IMR-90 (cell line): Measurements from ENCODE around the gene MYBL2. TPM values are rescaled to one million over a fixed set of nuclear protein-coding genes. Genes with fewer than 3 reads are reported as not detected.

Experiments used
- ATAC-seq: fragments of 200-7000 bp; cut with Tn5 transposase; 2 replicates; pipeline ENCODE4 v1.9.1; 2020; ENCODE audit warnings: low read depth, mild to moderate bottlenecking, moderate library complexity
- BruUV-seq: library from RNA; stranded (reverse); fragments of 400-500 nt; replicated peaks from 2 replicates; lab custom pipeline; 2021; lab: Mats Ljungman, UMichigan
- CTCF ChIA-PET: fragments of 300-600 bp; formaldehyde crosslinking; extraction: SDS; loops from one replicate; lab custom pipeline; 2021; ENCODE audit warnings: antibody characterized with exemption; lab: Yijun Ruan, JAX
- POLR2A ChIA-PET: fragments of 300-600 bp; sonication (Branson Sonifier 250); formaldehyde crosslinking; loops from one replicate; lab custom pipeline; 2022; ENCODE audit warnings: antibody characterized with exemption; ENCODE audit not compliant: unreplicated experiment; lab: Charles Lee
- DNase-seq: peaks from one replicate; pipeline ENCODE4 v3.0.0; 2013
- H2AFZ ChIP-seq: replicated peaks from 2 replicates; pipeline ENCODE3; 2013; ENCODE audit warnings: low read length, mild to moderate bottlenecking; ENCODE audit not compliant: poor library complexity
- H2AK5ac ChIP-seq: 2 replicates; pipeline ENCODE4 v1.6.1; 2013; ENCODE audit warnings: low read depth, low read length, inconsistent platforms
- H2AK9ac ChIP-seq: replicated peaks from 2 replicates; pipeline ENCODE3; 2013; ENCODE audit warnings: mild to moderate bottlenecking, low read depth, low read length, moderate library complexity; ENCODE audit not compliant: poor library complexity
- H2BK120ac ChIP-seq: 2 replicates; pipeline ENCODE4 v1.6.1; 2013; ENCODE audit warnings: low read depth, low read length, inconsistent platforms
- H2BK15ac ChIP-seq: 3 replicates; pipeline ENCODE4 v1.6.1; 2013; ENCODE audit warnings: low read depth, low read length, inconsistent platforms
- H2BK20ac ChIP-seq: 2 replicates; pipeline ENCODE4 v1.6.1; 2013; ENCODE audit warnings: low read depth, mild to moderate bottlenecking, inconsistent platforms, low read length, moderate library complexity
- H2BK5ac ChIP-seq: 2 replicates; pipeline ENCODE4 v1.6.1; 2013; ENCODE audit warnings: mild to moderate bottlenecking, low read depth, low read length, inconsistent platforms; ENCODE audit not compliant: poor library complexity, severe bottlenecking
- H3K14ac ChIP-seq: replicated peaks from 2 replicates; pipeline ENCODE4 v1.6.1; 2013; ENCODE audit warnings: low read depth, low read length, inconsistent platforms
- H3K18ac ChIP-seq: 2 replicates; pipeline ENCODE4 v1.6.1; 2013; ENCODE audit warnings: low read depth, low read length, control low read depth
- H3K23ac ChIP-seq: 2 replicates; pipeline ENCODE4 v1.6.1; 2013; ENCODE audit warnings: low read depth, low read length, inconsistent platforms
- H3K27ac ChIP-seq: 2 replicates; pipeline ENCODE4 v1.5.1; 2013; ENCODE audit warnings: mild to moderate bottlenecking, control low read depth, low read length; ENCODE audit not compliant: insufficient read depth
- H3K27me3 ChIP-seq: 2 replicates; pipeline ENCODE4 v1.6.1; 2013; ENCODE audit warnings: low read length; ENCODE audit not compliant: control insufficient read depth, insufficient read depth
- H3K36me3 ChIP-seq: 2 replicates; pipeline ENCODE4 v1.6.1; 2013; ENCODE audit warnings: low read length, mixed read lengths; ENCODE audit not compliant: control insufficient read depth, insufficient read depth
- H3K4ac ChIP-seq: 2 replicates; pipeline ENCODE4 v1.6.1; 2013; ENCODE audit warnings: low read depth, low read length, inconsistent platforms
- H3K4me1 ChIP-seq: 2 replicates; pipeline ENCODE4 v1.6.1; 2013; ENCODE audit warnings: low read length, mixed read lengths; ENCODE audit not compliant: control insufficient read depth, insufficient read depth
- H3K4me2 ChIP-seq: 2 replicates; pipeline ENCODE4 v1.6.1; 2013; ENCODE audit warnings: low read depth, mild to moderate bottlenecking, control low read depth, low read length, moderate library complexity
- H3K4me3 ChIP-seq: 2 replicates; pipeline ENCODE4 v1.5.1; 2013; ENCODE audit warnings: low read depth, mild to moderate bottlenecking, control low read depth, low read length, moderate library complexity; ENCODE audit not compliant: insufficient read depth
- H3K56ac ChIP-seq: 2 replicates; pipeline ENCODE4 v1.6.1; 2013; ENCODE audit warnings: low read length, inconsistent platforms; ENCODE audit not compliant: insufficient read depth; ENCODE audit errors: extremely low read depth
- H3K79me1 ChIP-seq, 2 experiments: 2 replicates each; pipeline ENCODE4 v1.6.1; 2013; ENCODE audit warnings: low read length in 2 of 2, inconsistent platforms in 1 of 2, low read depth in 1 of 2
- H3K9ac ChIP-seq: 2 replicates; pipeline ENCODE4 v1.6.1; 2013; ENCODE audit warnings: low read depth, low read length, control low read depth
- H3K9me1 ChIP-seq: 2 replicates; pipeline ENCODE4 v1.6.1; 2013; ENCODE audit warnings: low read length, inconsistent platforms; ENCODE audit not compliant: insufficient read depth
- H3K9me3 ChIP-seq: 2 replicates; pipeline ENCODE4 v1.6.1; 2013; ENCODE audit warnings: low read length; ENCODE audit not compliant: control insufficient read depth, insufficient read depth
- H4K20me1 ChIP-seq: 2 replicates; pipeline ENCODE4 v1.6.1; 2013; ENCODE audit warnings: low read length, inconsistent platforms; ENCODE audit not compliant: insufficient read depth
- H4K5ac ChIP-seq: 2 replicates; pipeline ENCODE4 v1.6.1; 2013; ENCODE audit warnings: mild to moderate bottlenecking, low read depth, low read length, control low read depth
- H4K8ac ChIP-seq, 2 experiments: 2 replicates each; pipeline ENCODE4 v1.6.1; 2013; ENCODE audit warnings: low read depth in 2 of 2, low read length in 2 of 2, control low read depth in 1 of 2, inconsistent platforms in 1 of 2
- H4K91ac ChIP-seq: 2 replicates; pipeline ENCODE4 v1.6.1; 2013; ENCODE audit warnings: low read depth, low read length, inconsistent platforms; ENCODE audit not compliant: insufficient read depth
- BHLHE40 ChIP-seq: fragments of 150-350 bp; IDR thresholded peaks from 2 replicates; pipeline ENCODE4 v1.6.1; 2016; ENCODE audit warnings: mild to moderate bottlenecking, low read depth, low read length
- CEBPB ChIP-seq: IDR thresholded peaks from 2 replicates; pipeline ENCODE4 v1.6.1; 2012; ENCODE audit warnings: low read depth, low read length, improper control_type of control experiment
- CHD1 ChIP-seq: IDR thresholded peaks from 2 replicates; pipeline ENCODE4 v1.6.1; 2012; ENCODE audit warnings: low read depth, low read length, improper control_type of control experiment
- CTCF ChIP-seq: conservative IDR thresholded peaks from 2 replicates; pipeline ENCODE4 v1.5.1; 2012; ENCODE audit warnings: mild to moderate bottlenecking, low read depth, low read length, improper control_type of control experiment
- ELK1 ChIP-seq: fragments of 150-350 bp; IDR thresholded peaks from 2 replicates; pipeline ENCODE4 v1.6.1; 2016; ENCODE audit warnings: low read depth, mild to moderate bottlenecking, low read length, moderate library complexity, borderline replicate concordance
- FOS ChIP-seq: fragments of 150-350 bp; IDR thresholded peaks from 2 replicates; pipeline ENCODE4 v1.6.1; 2016; ENCODE audit warnings: low read depth, low read length
- MAFK ChIP-seq: IDR thresholded peaks from 2 replicates; pipeline ENCODE4 v1.6.1; 2012; ENCODE audit warnings: low read depth, low read length, improper control_type of control experiment
- MAZ ChIP-seq: IDR thresholded peaks from 2 replicates; pipeline ENCODE4 v1.6.1; 2012; ENCODE audit warnings: low read depth, mild to moderate bottlenecking, low read length, improper control_type of control experiment, moderate library complexity, borderline replicate concordance
- MXI1 ChIP-seq: IDR thresholded peaks from 2 replicates; pipeline ENCODE4 v1.6.1; 2012; ENCODE audit warnings: low read depth, mild to moderate bottlenecking, low read length, moderate library complexity, borderline replicate concordance
- NFE2L2 ChIP-seq: fragments of 150-350 bp; IDR thresholded peaks from 2 replicates; pipeline ENCODE4 v1.6.1; 2016; ENCODE audit warnings: low read depth, mild to moderate bottlenecking, low read length
- POLR2A ChIP-seq: IDR thresholded peaks from 2 replicates; pipeline ENCODE4 v1.6.1; 2012; ENCODE audit warnings: mild to moderate bottlenecking, low read depth, low read length
- RAD21 ChIP-seq: IDR thresholded peaks from 2 replicates; pipeline ENCODE4 v1.6.1; 2012; ENCODE audit warnings: low read length, improper control_type of control experiment
- RCOR1 ChIP-seq: IDR thresholded peaks from 2 replicates; pipeline ENCODE4 v1.6.1; 2012; ENCODE audit warnings: mild to moderate bottlenecking, low read length, improper control_type of control experiment; ENCODE audit not compliant: insufficient replicate concordance
- RFX5 ChIP-seq: IDR thresholded peaks from 2 replicates; pipeline ENCODE4 v1.8.0; 2012; ENCODE audit warnings: low read depth, mild to moderate bottlenecking, low read length, moderate library complexity
- SMC3 ChIP-seq: fragments of 150-350 bp; IDR thresholded peaks from 2 replicates; pipeline ENCODE4 v1.6.1; 2016; ENCODE audit warnings: low read depth, mild to moderate bottlenecking, antibody characterized with exemption, low read length, moderate library complexity
- USF2 ChIP-seq: fragments of 150-350 bp; IDR thresholded peaks from 2 replicates; pipeline ENCODE4 v1.6.1; 2017; ENCODE audit warnings: mild to moderate bottlenecking, antibody characterized with exemption, low read length, low read depth
- WGBS, 2 experiments: methylation state at CpG; one replicate each; pipeline versions ENCODE4 v1.1.5 to v1.1.7; 2013; ENCODE audit warnings: missing lambda C conversion rate in 2 of 2; ENCODE audit not compliant: insufficient read length in 1 of 2; ENCODE audit errors: extremely low coverage in 2 of 2; 5-methylcytosine and 5-hydroxymethylcytosine counted together
- dilution Hi-C: fragments of 300-500 bp; cut with HindIII; formaldehyde crosslinking; loops from one replicate; pipeline ENCODE4 v1.14.3; 2018; ENCODE audit warnings: low sequenced_read_pairs; ENCODE audit not compliant: unreplicated experiment
- in situ Hi-C: fragments of 300-500 bp; cut with MboI; formaldehyde crosslinking; loops from 3 replicates; pipeline ENCODE4 v1.14.3; 2019; ENCODE audit warnings: low sequenced_read_pairs, inconsistent platforms, mixed read lengths
- intact Hi-C: fragments of 100-400 bp; cut with micrococcal nuclease; formaldehyde crosslinking; loops from 2 replicates; pipeline ENCODE4 v1.10.0; 2022
- polyA plus RNA-seq, 3 experiments: library from polyadenylated mRNA; depleted of rRNA; stranded (reverse); fragments of >200 nt; gene quantifications; 2 replicates each; pipeline ENCODE4 v1.2.3, GENCODE V29; 2012; ENCODE audit warnings: low replicate concordance in 1 of 3
- total RNA-seq: library from RNA; depleted of rRNA; stranded (reverse); fragments of >200 nt; gene quantifications from 2 replicates; pipeline ENCODE4 v1.2.3, GENCODE V29; 2012

Gene MYBL2
- total and polyA plus RNA-seq, 2 of the 4 experiments (the other 2 are of a cell fraction), result 12.4 to 23.1 TPM

GRCh38 chr20:43662943-43663655 is 3.8 kb upstream of the MYBL2 start:
- WGBS, 2 experiments, result no CpG with 5 or more reads among the region's 2 CpGs
- intact Hi-C loops (no loop called here), dilution Hi-C loops (no loop called here), in situ Hi-C loops (no loop called here)
- H2AFZ ChIP-seq, result no peak overlapping the region
- no peak overlapping the region for H3K27ac ChIP-seq
- H3K9ac ChIP-seq, result no peak overlapping the region
- no peak overlapping the region for H4K8ac ChIP-seq
- POLR2A ChIA-PET, result no interaction called here
- no peaks in the 10 kb centered on the region for H3K36me3 ChIP-seq
- ATAC-seq, result no peak
- peaks cover 7 to 8% of the 10 kb centered on the region in 2 experiments; a peak in 3 of 4 replicates for H3K79me1 ChIP-seq
- CTCF ChIA-PET, result no interaction called here
- no peak overlapping the region for H4K5ac ChIP-seq
- no peak overlapping the region for H3K4me2 ChIP-seq
- peaks cover 3% of the 10 kb centered on the region; the same call in 1 of the 2 replicates for H3K27me3 ChIP-seq
- TF ChIP-seq CEBPB, result no peak
- TF ChIP-seq RAD21, result no peak
- TF ChIP-seq CTCF, result no peak
- no peak for TF ChIP-seq MAFK
- no peak for TF ChIP-seq MXI1
- TF ChIP-seq RCOR1, result no peak
- no peak for TF ChIP-seq RFX5
- no peak for TF ChIP-seq NFE2L2
- TF ChIP-seq SMC3, result no peak
- TF ChIP-seq BHLHE40, result no peak
- no peak for TF ChIP-seq ELK1
- TF ChIP-seq CHD1, result no peak
- TF ChIP-seq MAZ, result no peak
- no peak for TF ChIP-seq FOS
- no peak for TF ChIP-seq USF2
- TF ChIP-seq POLR2A, result no peak
- H2BK20ac ChIP-seq, result no peak overlapping the region
- H2BK120ac ChIP-seq, result no peak overlapping the region
- H3K4ac ChIP-seq, result no peak overlapping the region
- 0 out of 2 replicates have a peak, but pooled peaks cover 4% of the 10 kb centered on the region for H3K9me1 ChIP-seq
- no peaks in the 10 kb centered on the region for H3K9me3 ChIP-seq
- DNase-seq, result peak; percentile 34
- peaks cover 1% of the 10 kb centered on the region; the same call in 1 of the 2 replicates for H3K4me1 ChIP-seq
- H4K20me1 ChIP-seq, result no peaks in the 10 kb centered on the region; the same call in 1 of the 2 replicates
- no peak overlapping the region for H2AK5ac ChIP-seq
- no peak overlapping the region for H3K23ac ChIP-seq
- H3K14ac ChIP-seq, result no peak overlapping the region
- no peak overlapping the region for H4K91ac ChIP-seq
- H2BK5ac ChIP-seq, result no peak overlapping the region
- H3K18ac ChIP-seq, result no peak overlapping the region
- no peak overlapping the region for H3K4me3 ChIP-seq
- no peak overlapping the region for H2BK15ac ChIP-seq
- no peak overlapping the region for H3K56ac ChIP-seq
- H2AK9ac ChIP-seq, result no peak overlapping the region
- BruUV-seq, result no TSS peak
